IMR-90 (cell line): ENCODE data around the gene PPP1R9B. TPM values are rescaled to one million over a fixed set of nuclear protein-coding genes. Genes with fewer than 3 reads are reported as not detected.

ENCODE experiments used
- ATAC-seq: fragments of 200-7000 bp; cut with Tn5 transposase; 2 replicates; pipeline ENCODE4 v1.9.1; 2020; ENCODE audit warnings: low read depth, mild to moderate bottlenecking, moderate library complexity
- BruUV-seq: library from RNA; stranded (reverse); fragments of 400-500 nt; replicated peaks from 2 replicates; lab custom pipeline; 2021; lab: Mats Ljungman, UMichigan
- CTCF ChIA-PET: fragments of 300-600 bp; formaldehyde crosslinking; extraction: SDS; loops from one replicate; lab custom pipeline; 2021; ENCODE audit warnings: antibody characterized with exemption; lab: Yijun Ruan, JAX
- POLR2A ChIA-PET: fragments of 300-600 bp; sonication (Branson Sonifier 250); formaldehyde crosslinking; loops from one replicate; lab custom pipeline; 2022; ENCODE audit warnings: antibody characterized with exemption; ENCODE audit not compliant: unreplicated experiment; lab: Charles Lee
- DNase-seq: peaks from one replicate; pipeline ENCODE4 v3.0.0; 2013
- H2AFZ ChIP-seq: replicated peaks from 2 replicates; pipeline ENCODE3; 2013; ENCODE audit warnings: low read length, mild to moderate bottlenecking; ENCODE audit not compliant: poor library complexity
- H2AK5ac ChIP-seq: 2 replicates; pipeline ENCODE4 v1.6.1; 2013; ENCODE audit warnings: low read depth, low read length, inconsistent platforms
- H2AK9ac ChIP-seq: replicated peaks from 2 replicates; pipeline ENCODE3; 2013; ENCODE audit warnings: mild to moderate bottlenecking, low read depth, low read length, moderate library complexity; ENCODE audit not compliant: poor library complexity
- H2BK120ac ChIP-seq: 2 replicates; pipeline ENCODE4 v1.6.1; 2013; ENCODE audit warnings: low read depth, low read length, inconsistent platforms
- H2BK15ac ChIP-seq: 3 replicates; pipeline ENCODE4 v1.6.1; 2013; ENCODE audit warnings: low read depth, low read length, inconsistent platforms
- H2BK20ac ChIP-seq: 2 replicates; pipeline ENCODE4 v1.6.1; 2013; ENCODE audit warnings: low read depth, mild to moderate bottlenecking, inconsistent platforms, low read length, moderate library complexity
- H2BK5ac ChIP-seq: 2 replicates; pipeline ENCODE4 v1.6.1; 2013; ENCODE audit warnings: mild to moderate bottlenecking, low read depth, low read length, inconsistent platforms; ENCODE audit not compliant: poor library complexity, severe bottlenecking
- H3K14ac ChIP-seq: replicated peaks from 2 replicates; pipeline ENCODE4 v1.6.1; 2013; ENCODE audit warnings: low read depth, low read length, inconsistent platforms
- H3K18ac ChIP-seq: 2 replicates; pipeline ENCODE4 v1.6.1; 2013; ENCODE audit warnings: low read depth, low read length, control low read depth
- H3K23ac ChIP-seq: 2 replicates; pipeline ENCODE4 v1.6.1; 2013; ENCODE audit warnings: low read depth, low read length, inconsistent platforms
- H3K27ac ChIP-seq: 2 replicates; pipeline ENCODE4 v1.5.1; 2013; ENCODE audit warnings: mild to moderate bottlenecking, control low read depth, low read length; ENCODE audit not compliant: insufficient read depth
- H3K27me3 ChIP-seq: 2 replicates; pipeline ENCODE4 v1.6.1; 2013; ENCODE audit warnings: low read length; ENCODE audit not compliant: control insufficient read depth, insufficient read depth
- H3K36me3 ChIP-seq: 2 replicates; pipeline ENCODE4 v1.6.1; 2013; ENCODE audit warnings: low read length, mixed read lengths; ENCODE audit not compliant: control insufficient read depth, insufficient read depth
- H3K4ac ChIP-seq: 2 replicates; pipeline ENCODE4 v1.6.1; 2013; ENCODE audit warnings: low read depth, low read length, inconsistent platforms
- H3K4me1 ChIP-seq: 2 replicates; pipeline ENCODE4 v1.6.1; 2013; ENCODE audit warnings: low read length, mixed read lengths; ENCODE audit not compliant: control insufficient read depth, insufficient read depth
- H3K4me2 ChIP-seq: 2 replicates; pipeline ENCODE4 v1.6.1; 2013; ENCODE audit warnings: low read depth, mild to moderate bottlenecking, control low read depth, low read length, moderate library complexity
- H3K4me3 ChIP-seq: 2 replicates; pipeline ENCODE4 v1.5.1; 2013; ENCODE audit warnings: low read depth, mild to moderate bottlenecking, control low read depth, low read length, moderate library complexity; ENCODE audit not compliant: insufficient read depth
- H3K56ac ChIP-seq: 2 replicates; pipeline ENCODE4 v1.6.1; 2013; ENCODE audit warnings: low read length, inconsistent platforms; ENCODE audit not compliant: insufficient read depth; ENCODE audit errors: extremely low read depth
- H3K79me1 ChIP-seq, 2 experiments: 2 replicates each; pipeline ENCODE4 v1.6.1; 2013; ENCODE audit warnings: low read length in 2 of 2, inconsistent platforms in 1 of 2, low read depth in 1 of 2
- H3K9ac ChIP-seq: 2 replicates; pipeline ENCODE4 v1.6.1; 2013; ENCODE audit warnings: low read depth, low read length, control low read depth
- H3K9me1 ChIP-seq: 2 replicates; pipeline ENCODE4 v1.6.1; 2013; ENCODE audit warnings: low read length, inconsistent platforms; ENCODE audit not compliant: insufficient read depth
- H3K9me3 ChIP-seq: 2 replicates; pipeline ENCODE4 v1.6.1; 2013; ENCODE audit warnings: low read length; ENCODE audit not compliant: control insufficient read depth, insufficient read depth
- H4K20me1 ChIP-seq: 2 replicates; pipeline ENCODE4 v1.6.1; 2013; ENCODE audit warnings: low read length, inconsistent platforms; ENCODE audit not compliant: insufficient read depth
- H4K5ac ChIP-seq: 2 replicates; pipeline ENCODE4 v1.6.1; 2013; ENCODE audit warnings: mild to moderate bottlenecking, low read depth, low read length, control low read depth
- H4K8ac ChIP-seq, 2 experiments: 2 replicates each; pipeline ENCODE4 v1.6.1; 2013; ENCODE audit warnings: low read depth in 2 of 2, low read length in 2 of 2, control low read depth in 1 of 2, inconsistent platforms in 1 of 2
- H4K91ac ChIP-seq: 2 replicates; pipeline ENCODE4 v1.6.1; 2013; ENCODE audit warnings: low read depth, low read length, inconsistent platforms; ENCODE audit not compliant: insufficient read depth
- BHLHE40 ChIP-seq: fragments of 150-350 bp; IDR thresholded peaks from 2 replicates; pipeline ENCODE4 v1.6.1; 2016; ENCODE audit warnings: mild to moderate bottlenecking, low read depth, low read length
- CEBPB ChIP-seq: IDR thresholded peaks from 2 replicates; pipeline ENCODE4 v1.6.1; 2012; ENCODE audit warnings: low read depth, low read length, improper control_type of control experiment
- CHD1 ChIP-seq: IDR thresholded peaks from 2 replicates; pipeline ENCODE4 v1.6.1; 2012; ENCODE audit warnings: low read depth, low read length, improper control_type of control experiment
- CTCF ChIP-seq: conservative IDR thresholded peaks from 2 replicates; pipeline ENCODE4 v1.5.1; 2012; ENCODE audit warnings: mild to moderate bottlenecking, low read depth, low read length, improper control_type of control experiment
- ELK1 ChIP-seq: fragments of 150-350 bp; IDR thresholded peaks from 2 replicates; pipeline ENCODE4 v1.6.1; 2016; ENCODE audit warnings: low read depth, mild to moderate bottlenecking, low read length, moderate library complexity, borderline replicate concordance
- FOS ChIP-seq: fragments of 150-350 bp; IDR thresholded peaks from 2 replicates; pipeline ENCODE4 v1.6.1; 2016; ENCODE audit warnings: low read depth, low read length
- MAFK ChIP-seq: IDR thresholded peaks from 2 replicates; pipeline ENCODE4 v1.6.1; 2012; ENCODE audit warnings: low read depth, low read length, improper control_type of control experiment
- MAZ ChIP-seq: IDR thresholded peaks from 2 replicates; pipeline ENCODE4 v1.6.1; 2012; ENCODE audit warnings: low read depth, mild to moderate bottlenecking, low read length, improper control_type of control experiment, moderate library complexity, borderline replicate concordance
- MXI1 ChIP-seq: IDR thresholded peaks from 2 replicates; pipeline ENCODE4 v1.6.1; 2012; ENCODE audit warnings: low read depth, mild to moderate bottlenecking, low read length, moderate library complexity, borderline replicate concordance
- NFE2L2 ChIP-seq: fragments of 150-350 bp; IDR thresholded peaks from 2 replicates; pipeline ENCODE4 v1.6.1; 2016; ENCODE audit warnings: low read depth, mild to moderate bottlenecking, low read length
- POLR2A ChIP-seq: IDR thresholded peaks from 2 replicates; pipeline ENCODE4 v1.6.1; 2012; ENCODE audit warnings: mild to moderate bottlenecking, low read depth, low read length
- RAD21 ChIP-seq: IDR thresholded peaks from 2 replicates; pipeline ENCODE4 v1.6.1; 2012; ENCODE audit warnings: low read length, improper control_type of control experiment
- RCOR1 ChIP-seq: IDR thresholded peaks from 2 replicates; pipeline ENCODE4 v1.6.1; 2012; ENCODE audit warnings: mild to moderate bottlenecking, low read length, improper control_type of control experiment; ENCODE audit not compliant: insufficient replicate concordance
- RFX5 ChIP-seq: IDR thresholded peaks from 2 replicates; pipeline ENCODE4 v1.8.0; 2012; ENCODE audit warnings: low read depth, mild to moderate bottlenecking, low read length, moderate library complexity
- SMC3 ChIP-seq: fragments of 150-350 bp; IDR thresholded peaks from 2 replicates; pipeline ENCODE4 v1.6.1; 2016; ENCODE audit warnings: low read depth, mild to moderate bottlenecking, antibody characterized with exemption, low read length, moderate library complexity
- USF2 ChIP-seq: fragments of 150-350 bp; IDR thresholded peaks from 2 replicates; pipeline ENCODE4 v1.6.1; 2017; ENCODE audit warnings: mild to moderate bottlenecking, antibody characterized with exemption, low read length, low read depth
- WGBS, 2 experiments: methylation state at CpG; one replicate each; pipeline versions ENCODE4 v1.1.5 to v1.1.7; 2013; ENCODE audit warnings: missing lambda C conversion rate in 2 of 2; ENCODE audit not compliant: insufficient read length in 1 of 2; ENCODE audit errors: extremely low coverage in 2 of 2; 5-methylcytosine and 5-hydroxymethylcytosine counted together
- dilution Hi-C: fragments of 300-500 bp; cut with HindIII; formaldehyde crosslinking; loops from one replicate; pipeline ENCODE4 v1.14.3; 2018; ENCODE audit warnings: low sequenced_read_pairs; ENCODE audit not compliant: unreplicated experiment
- in situ Hi-C: fragments of 300-500 bp; cut with MboI; formaldehyde crosslinking; loops from 3 replicates; pipeline ENCODE4 v1.14.3; 2019; ENCODE audit warnings: low sequenced_read_pairs, inconsistent platforms, mixed read lengths
- intact Hi-C: fragments of 100-400 bp; cut with micrococcal nuclease; formaldehyde crosslinking; loops from 2 replicates; pipeline ENCODE4 v1.10.0; 2022
- polyA plus RNA-seq, 3 experiments: library from polyadenylated mRNA; depleted of rRNA; stranded (reverse); fragments of >200 nt; gene quantifications; 2 replicates each; pipeline ENCODE4 v1.2.3, GENCODE V29; 2012; ENCODE audit warnings: low replicate concordance in 1 of 3
- total RNA-seq: library from RNA; depleted of rRNA; stranded (reverse); fragments of >200 nt; gene quantifications from 2 replicates; pipeline ENCODE4 v1.2.3, GENCODE V29; 2012

PPP1R9B gene
- total and polyA plus RNA-seq, 2 of the 4 experiments (the other 2 are of a cell fraction), result 23.0 to 28.0 TPM

GRCh38 chr17:50136096-50136687, 14.3 kb downstream of the PPP1R9B start:
- Histone ChIP-seq H4K91ac (no peak overlapping the region), H3K27ac (no peak overlapping the region), H3K36me3 (peaks cover 66% of the 10 kb centered on the region), H3K4me2 (no peak overlapping the region), H4K20me1 (peaks cover 56% of the 10 kb centered on the region), H3K18ac (no peak overlapping the region), H2AFZ (no peak overlapping the region), H3K23ac (no peak overlapping the region), H3K14ac (no peak overlapping the region), H3K4me1 (peaks cover 13% of the 10 kb centered on the region), H3K4ac (no peak overlapping the region), H3K4me3 (no peak overlapping the region), H2BK20ac (no peak overlapping the region), H2AK9ac (no peak overlapping the region), H3K9me3 (no peaks in the 10 kb centered on the region), H3K56ac (no peak overlapping the region), H4K5ac (no peak overlapping the region), H3K27me3 (no peaks in the 10 kb centered on the region), H3K9me1 (peaks cover 6% of the 10 kb centered on the region), H2BK5ac (no peak overlapping the region), H3K9ac (no peak overlapping the region), H4K8ac (no peak overlapping the region), H3K79me1 (peaks cover 30 to 71% of the 10 kb centered on the region in 2 experiments), H2AK5ac (no peak overlapping the region), H2BK15ac (no peak overlapping the region), H2BK120ac (no peak overlapping the region)
- ChIA-PET POLR2A (interaction anchor here (0.6 kb wide), 1 partner anchor 278 kb away, joined by 4 read pairs; no protein-coding TSS in a partner anchor), CTCF (interaction anchor here (0.9 kb wide), 1 partner anchor 42 kb away, joined by 3 read pairs; no protein-coding TSS in a partner anchor)
- intact Hi-C loops, result no loop called here
- DNase-seq (no peak), ATAC-seq (no peak)
- in situ Hi-C loops, result no loop called here
- TF ChIP-seq RAD21 (no peak), CHD1 (no peak), USF2 (no peak), CTCF (no peak), ELK1 (no peak), POLR2A (no peak), MXI1 (no peak), CEBPB (no peak), NFE2L2 (no peak), FOS (no peak), BHLHE40 (no peak), MAZ (no peak), SMC3 (no peak), MAFK (no peak), RFX5 (no peak), RCOR1 (no peak)
- WGBS, 2 experiments, result 95% methylated on average over 7 of the region's 11 CpGs; no CpG with 5 or more reads in 1 of the 2 experiments
- dilution Hi-C loops, result no loop called here
- BruUV-seq, result no TSS peak
